ENCODE measurements around the gene CATSPER3.

The CATSPER3 gene

GRCh38 chr5:135040333-135041144 is 72.8 kb downstream of the CATSPER3 start:
- no peak overlapping the region for H3K9ac ChIP-seq (ENCODE audit: insufficient read length)
- no peak for DNase-seq (ENCODE audit: low read depth, low spot score)
- no peak for TF ChIP-seq POLR2AphosphoS5 (IDR thresholded peaks at IDR 0.05; ENCODE audit: borderline replicate concordance, low read depth, low read length)
- TF ChIP-seq FOXP2 (optimal IDR thresholded peaks at IDR 0.05; ENCODE audit: control extremely low read depth, extremely low read length, insufficient read depth) = no peak
- no peak for TF ChIP-seq EZH2 (IDR thresholded peaks at IDR 0.05)
- H3K9me3 ChIP-seq (ENCODE audit: low read depth, low read length) = no peaks in the 10 kb centered on the region
- no peaks in the 10 kb centered on the region for H3K36me3 ChIP-seq (ENCODE audit: insufficient read depth, low read length)
- H3K27ac ChIP-seq = no peak overlapping the region
- no peak overlapping the region for H3K4me3 ChIP-seq

- no peaks in the 10 kb centered on the region for H3K36me3 ChIP-seq (ENCODE audit: insufficient read depth, low read length)
- H3K27ac ChIP-seq = no peak overlapping the region
- no peak overlapping the region for H3K9ac ChIP-seq (ENCODE audit: insufficient read length)
- H3K9me3 ChIP-seq (ENCODE audit: low read depth, low read length) = no peaks in the 10 kb centered on the region
- no peak for DNase-seq (ENCODE audit: low read depth, low spot score)
- H3K4me3 ChIP-seq = no peak overlapping the region
- no peak for TF ChIP-seq EZH2 (IDR thresholded peaks at IDR 0.05)
- TF ChIP-seq FOXP2 (optimal IDR thresholded peaks at IDR 0.05; ENCODE audit: control extremely low read depth, extremely low read length, insufficient read depth) = no peak
- no peak for TF ChIP-seq POLR2AphosphoS5 (IDR thresholded peaks at IDR 0.05; ENCODE audit: borderline replicate concordance, low read depth, low read length)
Observed at GRCh38 chr5:135041145-135041587, 73.5 kb downstream of the CATSPER3 start.

GRCh38 chr5:135041726-135042125 is 74.0 kb downstream of the CATSPER3 start:
- no peaks in the 10 kb centered on the region for H3K36me3 ChIP-seq (ENCODE audit: insufficient read depth, low read length)
- no peak overlapping the region for H3K4me3 ChIP-seq
- TF ChIP-seq FOXP2 (optimal IDR thresholded peaks at IDR 0.05; ENCODE audit: control extremely low read depth, extremely low read length, insufficient read depth) (no peak), EZH2 (IDR thresholded peaks at IDR 0.05) (no peak), POLR2AphosphoS5 (IDR thresholded peaks at IDR 0.05; ENCODE audit: borderline replicate concordance, low read depth, low read length) (no peak)
- no peak for DNase-seq (ENCODE audit: low read depth, low spot score)
- no peaks in the 10 kb centered on the region for H3K9me3 ChIP-seq (ENCODE audit: low read depth, low read length)
- H3K27ac ChIP-seq = no peak overlapping the region
- H3K9ac ChIP-seq (ENCODE audit: insufficient read length) = no peak overlapping the region

GRCh38 chr5:135042595-135042994 is 74.9 kb downstream of the CATSPER3 start:
- H3K9ac ChIP-seq (ENCODE audit: insufficient read length) = no peak overlapping the region
- no peaks in the 10 kb centered on the region for H3K9me3 ChIP-seq (ENCODE audit: low read depth, low read length)
- TF ChIP-seq FOXP2 (optimal IDR thresholded peaks at IDR 0.05; ENCODE audit: control extremely low read depth, extremely low read length, insufficient read depth) (no peak), POLR2AphosphoS5 (IDR thresholded peaks at IDR 0.05; ENCODE audit: borderline replicate concordance, low read depth, low read length) (no peak), EZH2 (IDR thresholded peaks at IDR 0.05) (no peak)
- H3K36me3 ChIP-seq (ENCODE audit: insufficient read depth, low read length) = no peaks in the 10 kb centered on the region
- H3K27ac ChIP-seq = no peak overlapping the region
- H3K4me3 ChIP-seq = no peak overlapping the region
- DNase-seq (ENCODE audit: low read depth, low spot score) = no peak

- Histone ChIP-seq H3K9ac (ENCODE audit: insufficient read length) (no peak overlapping the region), H3K4me3 (no peak overlapping the region), H3K27ac (no peak overlapping the region), H3K36me3 (ENCODE audit: insufficient read depth, low read length) (no peaks in the 10 kb centered on the region), H3K9me3 (ENCODE audit: low read depth, low read length) (no peaks in the 10 kb centered on the region)
- TF ChIP-seq FOXP2 (optimal IDR thresholded peaks at IDR 0.05; ENCODE audit: control extremely low read depth, extremely low read length, insufficient read depth) (no peak), EZH2 (IDR thresholded peaks at IDR 0.05) (no peak), POLR2AphosphoS5 (IDR thresholded peaks at IDR 0.05; ENCODE audit: borderline replicate concordance, low read depth, low read length) (no peak)
- DNase-seq (ENCODE audit: low read depth, low spot score) = no peak
Observed at GRCh38 chr5:135045488-135045887, 77.8 kb downstream of the CATSPER3 start.

- Histone ChIP-seq H3K36me3 (ENCODE audit: insufficient read depth, low read length) (no peaks in the 10 kb centered on the region), H3K4me3 (no peak overlapping the region), H3K9ac (ENCODE audit: insufficient read length) (no peak overlapping the region), H3K9me3 (ENCODE audit: low read depth, low read length) (no peaks in the 10 kb centered on the region), H3K27ac (no peak overlapping the region)
- TF ChIP-seq EZH2 (IDR thresholded peaks at IDR 0.05) = no peak
- no peak for DNase-seq (ENCODE audit: low read depth, low spot score)
Observed at GRCh38 chr5:135046661-135047346, 79.1 kb downstream of the CATSPER3 start.

- no peaks in the 10 kb centered on the region for H3K9me3 ChIP-seq (ENCODE audit: low read depth, low read length)
- no peak for DNase-seq (ENCODE audit: low read depth, low spot score)
- H3K27ac ChIP-seq = no peak overlapping the region
- no peak overlapping the region for H3K9ac ChIP-seq (ENCODE audit: insufficient read length)
- TF ChIP-seq FOXP2 (optimal IDR thresholded peaks at IDR 0.05; ENCODE audit: control extremely low read depth, extremely low read length, insufficient read depth) = no peak
- TF ChIP-seq EZH2 (IDR thresholded peaks at IDR 0.05) = no peak
- no peak for TF ChIP-seq POLR2AphosphoS5 (IDR thresholded peaks at IDR 0.05; ENCODE audit: borderline replicate concordance, low read depth, low read length)
- no peak overlapping the region for H3K4me3 ChIP-seq
- no peaks in the 10 kb centered on the region for H3K36me3 ChIP-seq (ENCODE audit: insufficient read depth, low read length)
Observed at GRCh38 chr5:135047347-135047695, 79.6 kb downstream of the CATSPER3 start.

GRCh38 chr5:135048286-135048685 is 80.6 kb downstream of the CATSPER3 start:
- TF ChIP-seq EZH2 (IDR thresholded peaks at IDR 0.05) = no peak
- no peak for TF ChIP-seq FOXP2 (optimal IDR thresholded peaks at IDR 0.05; ENCODE audit: control extremely low read depth, extremely low read length, insufficient read depth)
- no peak for TF ChIP-seq POLR2AphosphoS5 (IDR thresholded peaks at IDR 0.05; ENCODE audit: borderline replicate concordance, low read depth, low read length)
- H3K9ac ChIP-seq (ENCODE audit: insufficient read length) = no peak overlapping the region

More at GRCh38 chr5:135048286-135048685, 80.6 kb downstream of the CATSPER3 start:
- no peak overlapping the region for H3K4me3 ChIP-seq
- no peaks in the 10 kb centered on the region for H3K36me3 ChIP-seq (ENCODE audit: insufficient read depth, low read length)
- no peak for DNase-seq (ENCODE audit: low read depth, low spot score)
- H3K9me3 ChIP-seq (ENCODE audit: low read depth, low read length) = no peaks in the 10 kb centered on the region
- no peak overlapping the region for H3K27ac ChIP-seq
